ENCODE data around the gene ERBB4.

ERBB4 gene

GRCh38 chr2:211737282-211737681, 801.3 kb downstream of the ERBB4 start:
- H4K20me1 ChIP-seq (ENCODE audit: insufficient read depth), result no peaks in the 10 kb centered on the region
- no peak overlapping the region for H3K4me3 ChIP-seq (IDR thresholded peaks at IDR 0.05; ENCODE audit: insufficient read depth, low read depth, low read length)
- no peak overlapping the region for H3K27ac ChIP-seq
- no peak overlapping the region for H3K9ac ChIP-seq
- TF ChIP-seq CTCF (conservative IDR thresholded peaks at IDR 0.05; ENCODE audit: low read depth, low read length), result no peak
- H3K36me3 ChIP-seq (ENCODE audit: insufficient read depth), result no peaks in the 10 kb centered on the region
- no peak overlapping the region for H2AFZ ChIP-seq (ENCODE audit: low read depth)
- H3K4me2 ChIP-seq, result no peak overlapping the region
- no peaks in the 10 kb centered on the region for H3K79me2 ChIP-seq (ENCODE audit: insufficient read depth, low read depth)
- no peaks in the 10 kb centered on the region for H3K4me1 ChIP-seq (ENCODE audit: low read depth, poor library complexity, severe bottlenecking)
- no peaks in the 10 kb centered on the region for H3K27me3 ChIP-seq (ENCODE audit: insufficient read depth, low read depth)

GRCh38 chr2:211730215-211730614, 808.4 kb downstream of the ERBB4 start:
- Histone ChIP-seq H3K4me3 (IDR thresholded peaks at IDR 0.05; ENCODE audit: insufficient read depth, low read depth, low read length) (no peak overlapping the region), H3K27ac (no peak overlapping the region), H4K20me1 (ENCODE audit: insufficient read depth) (no peaks in the 10 kb centered on the region), H3K27me3 (ENCODE audit: insufficient read depth, low read depth) (no peaks in the 10 kb centered on the region), H3K9ac (no peak overlapping the region), H3K36me3 (ENCODE audit: insufficient read depth) (no peaks in the 10 kb centered on the region), H3K4me1 (ENCODE audit: low read depth, poor library complexity, severe bottlenecking) (no peaks in the 10 kb centered on the region), H3K79me2 (ENCODE audit: insufficient read depth, low read depth) (no peaks in the 10 kb centered on the region), H2AFZ (ENCODE audit: low read depth) (no peak overlapping the region), H3K4me2 (no peak overlapping the region)
- no peak for TF ChIP-seq CTCF (conservative IDR thresholded peaks at IDR 0.05; ENCODE audit: low read depth, low read length)

GRCh38 chr2:211729433-211729832, 809.2 kb downstream of the ERBB4 start:
- Histone ChIP-seq H3K4me3 (IDR thresholded peaks at IDR 0.05; ENCODE audit: insufficient read depth, low read depth, low read length) (no peak overlapping the region), H3K27me3 (ENCODE audit: insufficient read depth, low read depth) (no peaks in the 10 kb centered on the region), H3K79me2 (ENCODE audit: insufficient read depth, low read depth) (no peaks in the 10 kb centered on the region), H3K27ac (no peak overlapping the region), H3K36me3 (ENCODE audit: insufficient read depth) (no peaks in the 10 kb centered on the region), H3K4me1 (ENCODE audit: low read depth, poor library complexity, severe bottlenecking) (no peaks in the 10 kb centered on the region), H3K9ac (no peak overlapping the region), H4K20me1 (ENCODE audit: insufficient read depth) (no peaks in the 10 kb centered on the region), H3K4me2 (no peak overlapping the region), H2AFZ (ENCODE audit: low read depth) (no peak overlapping the region)
- no peak for TF ChIP-seq CTCF (conservative IDR thresholded peaks at IDR 0.05; ENCODE audit: low read depth, low read length)

GRCh38 chr2:211724933-211725332, 813.7 kb downstream of the ERBB4 start:
- H3K4me2 ChIP-seq, result no peak overlapping the region
- no peak overlapping the region for H3K9ac ChIP-seq
- no peaks in the 10 kb centered on the region for H4K20me1 ChIP-seq (ENCODE audit: insufficient read depth)
- H3K36me3 ChIP-seq (ENCODE audit: insufficient read depth), result no peaks in the 10 kb centered on the region
- no peak overlapping the region for H2AFZ ChIP-seq (ENCODE audit: low read depth)
- H3K27me3 ChIP-seq (ENCODE audit: insufficient read depth, low read depth), result no peaks in the 10 kb centered on the region
- no peak for TF ChIP-seq CTCF (conservative IDR thresholded peaks at IDR 0.05; ENCODE audit: low read depth, low read length)
- no peak overlapping the region for H3K27ac ChIP-seq
- H3K4me3 ChIP-seq (IDR thresholded peaks at IDR 0.05; ENCODE audit: insufficient read depth, low read depth, low read length), result no peak overlapping the region
- H3K79me2 ChIP-seq (ENCODE audit: insufficient read depth, low read depth), result no peaks in the 10 kb centered on the region
- no peaks in the 10 kb centered on the region for H3K4me1 ChIP-seq (ENCODE audit: low read depth, poor library complexity, severe bottlenecking)

GRCh38 chr2:211723398-211723797, 815.2 kb downstream of the ERBB4 start:
- Histone ChIP-seq H2AFZ (ENCODE audit: low read depth) (no peak overlapping the region), H3K79me2 (ENCODE audit: insufficient read depth, low read depth) (no peaks in the 10 kb centered on the region), H3K4me3 (IDR thresholded peaks at IDR 0.05; ENCODE audit: insufficient read depth, low read depth, low read length) (no peak overlapping the region), H3K27me3 (ENCODE audit: insufficient read depth, low read depth) (no peaks in the 10 kb centered on the region), H3K27ac (no peak overlapping the region), H3K4me2 (no peak overlapping the region), H3K9ac (no peak overlapping the region), H3K36me3 (ENCODE audit: insufficient read depth) (no peaks in the 10 kb centered on the region), H4K20me1 (ENCODE audit: insufficient read depth) (no peaks in the 10 kb centered on the region), H3K4me1 (ENCODE audit: low read depth, poor library complexity, severe bottlenecking) (no peaks in the 10 kb centered on the region)
- TF ChIP-seq CTCF (conservative IDR thresholded peaks at IDR 0.05; ENCODE audit: low read depth, low read length), result no peak

Measured in KMS-11 (cell line).